Activated CD4-positive, alpha-beta T cell treated with anti-CD3 and anti-CD28 coated beads for 24 hours (primary cell): ENCODE data around the gene KIF12.

Experiments
- DNase-seq, 2 donors: peaks; one replicate each; pipeline ENCODE4 v3.0.0-alpha.2; 2020; ENCODE audit warnings: low read depth in 2 of 2

Gene KIF12

GRCh38 chr9:114069476-114070187, 29.5 kb downstream of the KIF12 start:
- no peak for DNase-seq

- DNase-seq: no peak
Observed at GRCh38 chr9:114065304-114065703, 33.8 kb downstream of the KIF12 start.

- DNase-seq: no peak
Observed at GRCh38 chr9:114061830-114062474, 37.1 kb downstream of the KIF12 start.

- no peak for DNase-seq
Observed at GRCh38 chr9:114061292-114061691, 37.8 kb downstream of the KIF12 start.

GRCh38 chr9:114060711-114061110, 38.4 kb downstream of the KIF12 start:
- DNase-seq: no peak

GRCh38 chr9:114060070-114060469, 39.0 kb downstream of the KIF12 start:
- DNase-seq: no peak

GRCh38 chr9:114059047-114059803, 39.9 kb downstream of the KIF12 start:
- no peak for DNase-seq

GRCh38 chr9:114058688-114059046, 40.4 kb downstream of the KIF12 start:
- no peak for DNase-seq

GRCh38 chr9:114057161-114057885, 41.8 kb downstream of the KIF12 start:
- no peak for DNase-seq

- no peak for DNase-seq
Observed at GRCh38 chr9:114056527-114056926, 42.6 kb downstream of the KIF12 start.

- no peak for DNase-seq
Observed at GRCh38 chr9:114055894-114056293, 43.2 kb downstream of the KIF12 start.

- no peak for DNase-seq
Observed at GRCh38 chr9:114055061-114055460, 44.0 kb downstream of the KIF12 start.

- DNase-seq: no peak
Observed at GRCh38 chr9:114054191-114054690, 44.9 kb downstream of the KIF12 start.

- DNase-seq: no peak
Observed at GRCh38 chr9:114053246-114054005, 45.7 kb downstream of the KIF12 start.

GRCh38 chr9:114051706-114052105, 47.4 kb downstream of the KIF12 start:
- no peak for DNase-seq

- DNase-seq: no peak
Observed at GRCh38 chr9:114051281-114051680, 47.8 kb downstream of the KIF12 start.

GRCh38 chr9:114050646-114051045, 48.4 kb downstream of the KIF12 start:
- no peak for DNase-seq

- no peak for DNase-seq
Observed at GRCh38 chr9:114050226-114050568, 48.9 kb downstream of the KIF12 start.

GRCh38 chr9:114049441-114050225, 49.5 kb downstream of the KIF12 start:
- no peak for DNase-seq
